SW480 (cell line): Measurements from ENCODE around the gene NOL4.

ENCODE experiments used
- DNase-seq: peaks from one replicate; pipeline ENCODE4 v3.0.0-alpha.2; 2016; ENCODE audit warnings: low spot score

NOL4 gene

GRCh38 chr18:34194239-34194638 is 30.5 kb downstream of the NOL4 start:
- no peak for DNase-seq

GRCh38 chr18:34189656-34190435 is 34.9 kb downstream of the NOL4 start:
- DNase-seq: no peak
